ENCODE measurements around the gene BTN1A1. TPM values are rescaled to one million over a fixed set of nuclear protein-coding genes. Genes with fewer than 3 reads are reported as not detected.

Gene BTN1A1
- total and polyA plus RNA-seq, 9 of the 15 experiments (the other 6 are each of a cell fraction or from before 2014, with no cell fraction given): 0.01 to 0.15 (median 0.06) TPM; not detected in 4

GRCh38 chr6:26520850-26521599, 20.9 kb downstream of the BTN1A1 start (continued):
- TF ChIP-seq ZBTB5 (IDR thresholded peaks at IDR 0.05) (peak; percentile 84), ZNF133 (CRISPR knock-in tag; IDR thresholded peaks at IDR 0.05) (no peak), RB1 (IDR thresholded peaks at IDR 0.05; ENCODE audit: low read depth) (peak; percentile 55; the same call in 1 of the 2 replicates), ZNF143 (CRISPR knock-in tag; IDR thresholded peaks at IDR 0.05) (no peak), ETS2 (tag; IDR thresholded peaks at IDR 0.05; ENCODE audit: borderline replicate concordance, poor library complexity, severe bottlenecking) (no peak), E2F4 (CRISPR knock-in tag; IDR thresholded peaks at IDR 0.05; ENCODE audit: low read depth) (no peak), NBN (IDR thresholded peaks at IDR 0.05; ENCODE audit: low read depth) (no peak), RBM22 (IDR thresholded peaks at IDR 0.05; ENCODE audit: low read depth, low read length, poor library complexity, severe bottlenecking) (peak; percentile 87), ZBTB7A (IDR thresholded peaks at IDR 0.05; ENCODE audit: borderline replicate concordance, control insufficient read depth, low read depth, low read length) (0 out of 2 replicates have a peak, but pooled peaks have one; percentile 14), ZNF518B (CRISPR knock-in tag; IDR thresholded peaks at IDR 0.05) (no peak), CHD1 (IDR thresholded peaks at IDR 0.05; ENCODE audit: low read length) (no peak), UBTF (IDR thresholded peaks at IDR 0.05; ENCODE audit: borderline replicate concordance in 1 of 2, low read depth in 2 of 2, low read length in 2 of 2) (no peak), LARP7 (IDR thresholded peaks at IDR 0.05) (no peak), ZBTB26 (CRISPR knock-in tag; IDR thresholded peaks at IDR 0.05) (no peak), SMC3 (conservative IDR thresholded peaks at IDR 0.05; ENCODE audit: insufficient read depth, low read depth, low read length) (0 out of 2 replicates have a peak, but pooled peaks have one; percentile 23)
